Chondrocyte (in vitro differentiated cells): ENCODE data around the gene SAMD15. TPM values are rescaled to one million over a fixed set of nuclear protein-coding genes. Genes with fewer than 3 reads are reported as not detected.

ENCODE experiments used
- DNase-seq: peaks from one replicate; pipeline ENCODE4 v3.0.0; 2021; ENCODE audit warnings: mixed read lengths, low spot score
- H3K27ac Mint-ChIP-seq: one replicate; pipeline ENCODE4 v1.8.0; 2021; ENCODE audit warnings: mild to moderate bottlenecking, moderate library complexity, mixed read lengths; ENCODE audit not compliant: unreplicated experiment
- H3K27me3 Mint-ChIP-seq: 2 replicates; pipeline ENCODE4 v1.8.0; 2021; ENCODE audit warnings: low read depth, mixed read lengths
- H3K36me3 Mint-ChIP-seq: 2 replicates; pipeline ENCODE4 v1.8.0; 2021; ENCODE audit warnings: low read depth, mixed read lengths
- H3K4me1 Mint-ChIP-seq: 2 replicates; pipeline ENCODE4 v1.8.0; 2021; ENCODE audit warnings: low read depth, mild to moderate bottlenecking, mixed read lengths
- H3K4me3 Mint-ChIP-seq: one replicate; pipeline ENCODE4 v1.8.0; 2021; ENCODE audit warnings: mild to moderate bottlenecking, moderate library complexity, mixed read lengths; ENCODE audit not compliant: unreplicated experiment
- H3K9me3 Mint-ChIP-seq: 2 replicates; pipeline ENCODE4 v1.8.0; 2021; ENCODE audit warnings: low read depth, mixed read lengths
- CTCF ChIP-seq: fragments of 200-600 bp; sonication (generic); IDR thresholded peaks from 2 replicates; pipeline ENCODE4 v1.5.0; 2021; ENCODE audit warnings: antibody characterized with exemption, mild to moderate bottlenecking, moderate library complexity
- total RNA-seq: library from RNA; stranded (reverse); gene quantifications from 3 replicates; pipeline ENCODE4 v1.2.1, GENCODE V29; 2021

Gene SAMD15
- total RNA-seq, 1 donor from 2014 or later, result 1.2 TPM

- H3K4me3 Mint-ChIP-seq, result no peak overlapping the region
- H3K36me3 Mint-ChIP-seq, result peaks cover 6% of the 10 kb centered on the region
- peaks cover 16% of the 10 kb centered on the region for H3K9me3 Mint-ChIP-seq
- H3K27ac Mint-ChIP-seq, result no peak overlapping the region
- H3K4me1 Mint-ChIP-seq, result peaks cover 3% of the 10 kb centered on the region
- no peak for TF ChIP-seq CTCF
- no peak for DNase-seq
- H3K27me3 Mint-ChIP-seq, result no peaks in the 10 kb centered on the region
Observed at GRCh38 chr14:77416836-77417235, 39.7 kb downstream of the SAMD15 start.

- Mint-ChIP-seq H3K27ac (no peak overlapping the region), H3K36me3 (peaks cover 31% of the 10 kb centered on the region), H3K4me1 (peaks cover 3% of the 10 kb centered on the region), H3K4me3 (no peak overlapping the region), H3K27me3 (no peaks in the 10 kb centered on the region), H3K9me3 (peaks cover 16% of the 10 kb centered on the region)
- no peak for TF ChIP-seq CTCF
- DNase-seq, result no peak
Observed at GRCh38 chr14:77421201-77421600, 44.0 kb downstream of the SAMD15 start.

GRCh38 chr14:77423423-77423822 lies 46.2 kb downstream of the SAMD15 start, which contains the start of gene NOXRED1:
TSS of gene NOXRED1 (minus strand) at chr14:77423523. CDS start at chr14:77422889, 634 bp downstream.
- DNase-seq, result no peak
- no peak for TF ChIP-seq CTCF
- no peak within 1 kb of the TSS for H3K4me3 Mint-ChIP-seq
- H3K27ac Mint-ChIP-seq, result no peak within 1 kb of the TSS
- H3K9me3 Mint-ChIP-seq, result peaks cover 11% of the 10 kb centered on the region
- peaks cover 52% of the 10 kb centered on the region for H3K36me3 Mint-ChIP-seq
- no peaks in the 10 kb centered on the region for H3K27me3 Mint-ChIP-seq
- H3K4me1 Mint-ChIP-seq, result peaks cover 3% of the 10 kb centered on the region

GRCh38 chr14:77424862-77425261 lies 47.7 kb downstream of the SAMD15 start:
- Mint-ChIP-seq H3K4me1 (peaks cover 3% of the 10 kb centered on the region), H3K4me3 (no peak overlapping the region), H3K27ac (no peak overlapping the region), H3K9me3 (peaks cover 3% of the 10 kb centered on the region), H3K36me3 (peaks cover 63% of the 10 kb centered on the region), H3K27me3 (no peaks in the 10 kb centered on the region)
- DNase-seq, result no peak
- TF ChIP-seq CTCF, result no peak

- Mint-ChIP-seq H3K4me1 (peaks cover 1% of the 10 kb centered on the region), H3K27me3 (no peaks in the 10 kb centered on the region), H3K9me3 (no peaks in the 10 kb centered on the region), H3K27ac (no peak overlapping the region), H3K4me3 (no peak overlapping the region), H3K36me3 (peaks cover 68% of the 10 kb centered on the region)
- no peak for DNase-seq
- TF ChIP-seq CTCF, result no peak
Observed at GRCh38 chr14:77426396-77426795, 49.2 kb downstream of the SAMD15 start.
